RWPE2 (cell line): Measurements from ENCODE around the gene CHKA.
A peak's percentile ranks its signal among the peaks of the same experiment; 100 is the strongest.

ENCODE experiments used
- ATAC-seq: fragments of 200-7000 bp; cut with Tn5 transposase; 3 replicates; pipeline ENCODE4 v1.9.1; 2021; ENCODE audit warnings: low read depth
- DNase-seq: peaks from one replicate; pipeline ENCODE4 v3.0.0-alpha.2; 2020; ENCODE audit warnings: low spot score
- H3K27ac ChIP-seq: fragments of 450-650 bp; 2 replicates; pipeline ENCODE4 v1.5.1; 2017; ENCODE audit warnings: mild to moderate bottlenecking; ENCODE audit not compliant: poor library complexity, severe bottlenecking
- H3K27me3 ChIP-seq: fragments of 250-450 bp; sonication (Bioruptor Pico); 2 replicates; pipeline ENCODE4 v1.5.1; 2021; ENCODE audit warnings: mild to moderate bottlenecking, moderate library complexity; ENCODE audit not compliant: insufficient read depth, poor library complexity, severe bottlenecking
- H3K36me3 ChIP-seq: fragments of 250-450 bp; sonication (Bioruptor Pico); 2 replicates; pipeline ENCODE4 v1.5.1; 2020; ENCODE audit warnings: low read depth, mild to moderate bottlenecking, moderate library complexity
- H3K4me1 ChIP-seq: fragments of 250-450 bp; sonication (Bioruptor Pico); 2 replicates; pipeline ENCODE4 v1.5.1; 2021; ENCODE audit warnings: mild to moderate bottlenecking, moderate library complexity; ENCODE audit not compliant: insufficient read depth, poor library complexity, severe bottlenecking
- H3K4me3 ChIP-seq: fragments of 250-450 bp; sonication (Bioruptor Pico); 2 replicates; pipeline ENCODE4 v1.5.1; 2021; ENCODE audit warnings: mild to moderate bottlenecking, moderate library complexity; ENCODE audit not compliant: severe bottlenecking
- H3K9me3 ChIP-seq: fragments of 250-450 bp; sonication (Bioruptor Pico); 2 replicates; pipeline ENCODE4 v1.5.1; 2021; ENCODE audit warnings: mild to moderate bottlenecking, moderate library complexity; ENCODE audit not compliant: severe bottlenecking
- CTCF ChIP-seq: fragments of 450-650 bp; IDR thresholded peaks from one replicate; pipeline ENCODE4 v1.5.1; 2017; ENCODE audit warnings: mild to moderate bottlenecking, moderate library complexity; ENCODE audit not compliant: poor library complexity, severe bottlenecking

The CHKA gene

DNA sequence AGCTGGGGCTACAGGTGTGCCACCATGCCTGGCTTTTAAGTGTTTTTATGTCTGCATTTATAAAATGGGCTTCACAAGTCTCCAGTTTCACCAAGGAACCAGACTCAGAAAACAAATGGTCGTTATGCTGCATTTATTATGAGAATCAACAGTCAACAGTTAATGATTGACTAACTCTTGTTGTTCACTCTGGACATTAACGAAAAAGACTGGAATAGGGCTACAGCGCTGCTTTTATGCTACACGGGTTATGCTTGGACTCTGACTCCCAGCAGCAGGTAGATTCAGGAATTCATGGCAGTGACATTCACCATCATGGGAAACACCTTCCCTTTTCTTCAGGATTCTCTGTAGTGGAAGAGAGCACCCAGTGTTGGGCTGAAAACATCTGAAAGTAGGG, 44.4 kb upstream of the CHKA start:
- no peak for TF ChIP-seq CTCF
- peaks cover 42% of the 10 kb centered on the region for H3K36me3 ChIP-seq
- no peak overlapping the region for H3K4me3 ChIP-seq
- H3K27me3 ChIP-seq = no peaks in the 10 kb centered on the region
- no peak overlapping the region for H3K27ac ChIP-seq
- no peaks in the 10 kb centered on the region for H3K9me3 ChIP-seq
- no peak for ATAC-seq
- DNase-seq = no peak
- no peaks in the 10 kb centered on the region for H3K4me1 ChIP-seq

GRCh38 chr11:68164437-68164836, 43.2 kb upstream of the CHKA start:
- no peaks in the 10 kb centered on the region for H3K9me3 ChIP-seq
- H3K4me3 ChIP-seq = no peak overlapping the region
- peak; percentile 84 for ATAC-seq
- no peak for DNase-seq
- peaks cover 31% of the 10 kb centered on the region for H3K36me3 ChIP-seq
- no peak overlapping the region for H3K27ac ChIP-seq
- TF ChIP-seq CTCF = no peak
- no peaks in the 10 kb centered on the region for H3K27me3 ChIP-seq
- no peaks in the 10 kb centered on the region for H3K4me1 ChIP-seq

DNA sequence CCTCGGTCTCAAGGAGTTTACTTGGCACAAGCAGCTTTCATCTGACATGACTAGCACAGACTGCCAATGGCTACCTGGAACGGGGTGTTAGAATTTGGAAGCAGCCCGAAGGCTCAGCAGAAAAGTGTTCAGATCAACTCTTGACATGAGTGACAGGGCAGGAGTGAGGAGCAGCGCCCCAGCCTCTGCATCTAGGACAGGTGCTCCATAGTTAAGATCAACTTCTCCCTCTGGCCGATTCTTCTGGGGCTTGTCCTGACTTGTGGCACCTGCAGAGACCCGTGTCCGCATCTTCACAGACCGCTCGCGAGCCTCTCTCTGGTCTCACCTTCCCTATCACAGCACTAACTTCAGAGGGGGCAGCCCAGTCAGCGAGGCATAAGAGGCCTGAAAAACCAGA, 42.5 kb upstream of the CHKA start:
- Histone ChIP-seq H3K4me1 (no peaks in the 10 kb centered on the region), H3K27me3 (no peaks in the 10 kb centered on the region), H3K9me3 (no peaks in the 10 kb centered on the region), H3K4me3 (no peak overlapping the region), H3K36me3 (peaks cover 23% of the 10 kb centered on the region), H3K27ac (no peak overlapping the region)
- no peak for ATAC-seq
- TF ChIP-seq CTCF = no peak
- DNase-seq = no peak

DNA sequence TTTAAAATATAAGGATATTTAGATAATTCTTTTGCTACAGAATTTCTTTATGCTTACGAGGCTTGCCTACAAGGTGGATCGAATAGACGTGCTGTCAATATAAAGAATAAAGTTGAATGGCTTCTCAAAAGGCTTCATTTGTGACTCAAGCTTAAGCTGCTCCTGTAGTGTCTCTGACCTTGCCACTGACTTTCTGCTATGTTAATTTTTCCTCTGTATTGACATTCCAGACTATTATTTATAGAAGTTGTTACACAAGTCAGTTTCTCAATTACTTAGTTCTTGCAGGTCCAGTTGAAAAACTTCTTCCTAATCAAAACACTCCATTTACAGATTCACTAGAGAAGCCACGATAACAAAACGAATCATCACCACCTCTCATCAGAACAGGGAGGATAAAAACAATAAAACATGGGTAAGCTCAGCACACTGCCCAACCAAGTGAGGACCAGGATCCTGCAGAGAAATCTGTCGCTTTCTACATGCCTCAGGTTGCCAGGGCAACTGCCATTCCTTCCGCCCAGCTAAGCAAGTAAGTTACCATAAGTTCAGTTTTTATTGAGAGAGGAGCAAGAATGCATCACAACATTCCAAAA, 39.0 kb upstream of the CHKA start:
- Histone ChIP-seq H3K4me1 (no peaks in the 10 kb centered on the region), H3K27me3 (no peaks in the 10 kb centered on the region), H3K9me3 (no peaks in the 10 kb centered on the region), H3K27ac (no peak overlapping the region), H3K4me3 (no peak overlapping the region), H3K36me3 (no peaks in the 10 kb centered on the region)
- no peak for DNase-seq
- no peak for ATAC-seq
- no peak for TF ChIP-seq CTCF

GRCh38 chr11:68159665-68160064, 38.5 kb upstream of the CHKA start:
- DNase-seq (no peak), ATAC-seq (no peak)
- Histone ChIP-seq H3K36me3 (no peaks in the 10 kb centered on the region), H3K9me3 (no peaks in the 10 kb centered on the region), H3K4me1 (no peaks in the 10 kb centered on the region), H3K27ac (no peak overlapping the region), H3K4me3 (no peak overlapping the region), H3K27me3 (no peaks in the 10 kb centered on the region)
- TF ChIP-seq CTCF = no peak
